Activated CD4-positive, CD25-positive, alpha-beta regulatory T cell (primary cell): ENCODE results near the gene OTOGL.
"Not testable (repeated sequence)": the region's sequence is repeated elsewhere in the genome, so short reads cannot be mapped to it uniquely, and the experiment has no call there.

Experiments
- DNase-seq, 4 experiments: peaks; one replicate each; lab custom pipeline; 2025; lab: John Stamatoyannopoulos, UW

Gene OTOGL

GRCh38 chr12:80186727-80187217 is 87.4 kb downstream of the OTOGL start:
- no peak for DNase-seq

GRCh38 chr12:80187660-80188090 is 88.3 kb downstream of the OTOGL start:
- no peak for DNase-seq

- no peak for DNase-seq
Measured at GRCh38 chr12:80188576-80188975, 89.2 kb downstream of the OTOGL start.

GRCh38 chr12:80189241-80189640 is 89.9 kb downstream of the OTOGL start:
- DNase-seq = no peak

- no peak for DNase-seq
Measured at GRCh38 chr12:80190001-80190400, 90.7 kb downstream of the OTOGL start.

DNA sequence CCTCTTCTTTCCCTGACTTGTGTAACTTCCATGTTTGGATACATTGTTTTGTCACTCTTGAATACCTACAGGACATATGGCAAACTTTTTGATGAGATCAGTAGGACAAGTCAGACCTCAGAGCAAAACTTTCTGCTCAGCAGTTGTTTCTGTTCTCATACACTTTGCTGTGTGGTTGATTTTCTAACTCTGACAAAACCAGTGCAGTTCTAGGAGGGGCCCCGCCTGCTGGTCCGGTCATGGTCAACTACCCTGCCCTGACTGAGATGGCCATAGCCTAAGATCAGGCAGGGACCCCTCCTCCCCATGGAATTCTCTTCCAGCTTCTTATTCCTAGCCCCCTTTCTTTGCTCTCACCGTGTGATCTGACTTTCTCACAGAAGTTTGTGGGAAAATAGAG is 92.8 kb downstream of the OTOGL start:
- no peak for DNase-seq

- DNase-seq = no peak
Measured at GRCh38 chr12:80193865-80194264, 94.5 kb downstream of the OTOGL start.

- no peak for DNase-seq
Measured at GRCh38 chr12:80195074-80195726, 95.9 kb downstream of the OTOGL start.

- no peak for DNase-seq
Measured at GRCh38 chr12:80195737-80196136, 96.4 kb downstream of the OTOGL start.

- no peak for DNase-seq
Measured at GRCh38 chr12:80196419-80196818, 97.1 kb downstream of the OTOGL start.

- DNase-seq = no peak
Measured at GRCh38 chr12:80198782-80199337, 99.5 kb downstream of the OTOGL start.

GRCh38 chr12:80199931-80200330 is 100.6 kb downstream of the OTOGL start:
- DNase-seq = no peak

GRCh38 chr12:80200414-80200813 is 101.1 kb downstream of the OTOGL start:
- DNase-seq = no peak

DNA sequence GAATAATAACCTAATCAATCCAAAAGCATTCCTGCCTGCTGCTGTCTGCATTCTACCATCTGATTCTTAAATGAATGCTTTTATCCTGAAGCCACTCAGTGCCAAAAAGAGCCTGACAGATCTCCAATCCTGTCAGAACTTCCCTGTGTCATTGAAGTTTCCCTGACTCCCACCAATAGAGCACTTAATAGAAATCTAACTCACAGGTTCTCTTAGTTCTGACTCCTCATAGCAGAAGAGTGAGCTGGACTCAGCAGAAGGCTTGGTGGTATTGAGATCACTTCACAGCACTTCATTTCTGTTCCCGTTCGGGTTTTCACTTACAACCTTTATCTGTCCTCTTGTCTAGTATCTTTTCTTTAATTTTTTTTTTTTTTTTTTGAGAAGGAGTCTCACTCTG is 102.6 kb downstream of the OTOGL start:
- no peak for DNase-seq

- DNase-seq = no peak
Measured at GRCh38 chr12:80205960-80206359, 106.6 kb downstream of the OTOGL start.

DNA sequence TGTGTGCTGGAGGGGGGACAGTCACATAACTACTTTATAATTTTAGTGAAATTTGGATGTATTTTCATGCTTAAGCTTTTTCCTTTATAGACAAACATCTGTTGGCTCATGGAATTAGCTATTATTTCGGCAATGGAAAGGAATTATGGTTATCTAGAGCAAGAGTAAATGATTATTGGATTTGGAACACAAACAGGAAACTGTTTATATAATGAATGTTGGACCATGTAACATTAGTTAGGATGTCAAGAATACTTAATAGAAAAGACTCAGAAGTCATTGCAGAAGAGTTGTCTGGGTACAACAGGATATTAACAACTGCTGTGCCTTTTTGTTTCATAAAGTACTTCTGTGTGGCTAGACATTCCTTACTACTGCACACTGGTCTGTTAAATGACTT is 108.7 kb downstream of the OTOGL start:
- no peak for DNase-seq

GRCh38 chr12:80211671-80212070 is 112.3 kb downstream of the OTOGL start:
- DNase-seq = no peak

DNA sequence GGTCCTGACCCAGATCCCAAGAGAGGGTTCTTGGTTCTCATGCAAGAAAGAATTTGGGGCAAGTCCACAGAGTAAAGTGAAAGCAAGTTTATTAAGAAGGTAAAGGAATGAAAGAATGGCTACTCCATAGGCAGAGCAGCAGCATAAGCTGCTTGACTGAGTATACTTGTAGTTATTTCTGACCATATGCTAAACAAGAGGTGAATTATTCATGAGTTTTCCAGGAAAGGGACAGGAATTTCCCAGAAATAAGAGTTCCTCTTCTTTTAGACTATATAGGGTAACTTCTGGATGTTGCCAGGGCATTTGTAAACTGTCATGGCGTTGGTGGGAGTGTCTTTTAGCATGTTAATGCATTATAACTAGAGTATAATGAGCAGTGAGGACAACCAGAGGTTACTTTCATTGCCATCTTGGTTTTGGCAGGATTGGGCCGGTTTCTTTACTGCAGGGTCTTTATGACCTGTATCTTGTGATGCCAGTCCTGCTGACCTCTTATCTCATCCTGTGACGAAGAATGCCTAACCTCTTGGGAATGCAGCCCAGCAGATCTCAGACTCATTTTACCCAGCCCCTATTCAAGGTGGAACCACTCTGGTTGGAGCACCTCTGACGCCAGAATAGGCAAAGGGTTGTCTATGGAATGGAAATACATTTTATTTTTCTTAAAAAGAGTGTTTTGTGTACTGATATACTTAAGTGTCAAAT is 113.8 kb downstream of the OTOGL start:
- DNase-seq = no peak

DNA sequence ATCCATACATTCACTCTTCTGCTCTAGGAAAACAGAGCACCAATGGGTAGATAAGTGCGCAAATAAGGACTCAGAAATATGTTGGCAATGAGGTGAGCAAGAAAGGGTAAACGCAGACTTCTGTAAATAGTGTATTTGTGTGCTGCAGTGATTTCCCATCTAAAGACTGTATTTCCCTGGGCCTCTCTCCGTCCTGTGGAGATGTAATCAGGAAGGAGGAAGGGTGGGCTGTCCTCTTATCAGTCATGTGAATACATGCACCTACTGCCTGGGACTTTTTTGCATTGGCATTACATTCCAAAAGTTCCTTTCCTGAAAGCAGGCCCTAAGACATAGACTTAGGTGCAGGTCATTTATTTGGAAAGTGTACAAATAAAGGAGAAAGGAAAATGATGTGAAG is 114.5 kb downstream of the OTOGL start:
- DNase-seq = no peak

DNA sequence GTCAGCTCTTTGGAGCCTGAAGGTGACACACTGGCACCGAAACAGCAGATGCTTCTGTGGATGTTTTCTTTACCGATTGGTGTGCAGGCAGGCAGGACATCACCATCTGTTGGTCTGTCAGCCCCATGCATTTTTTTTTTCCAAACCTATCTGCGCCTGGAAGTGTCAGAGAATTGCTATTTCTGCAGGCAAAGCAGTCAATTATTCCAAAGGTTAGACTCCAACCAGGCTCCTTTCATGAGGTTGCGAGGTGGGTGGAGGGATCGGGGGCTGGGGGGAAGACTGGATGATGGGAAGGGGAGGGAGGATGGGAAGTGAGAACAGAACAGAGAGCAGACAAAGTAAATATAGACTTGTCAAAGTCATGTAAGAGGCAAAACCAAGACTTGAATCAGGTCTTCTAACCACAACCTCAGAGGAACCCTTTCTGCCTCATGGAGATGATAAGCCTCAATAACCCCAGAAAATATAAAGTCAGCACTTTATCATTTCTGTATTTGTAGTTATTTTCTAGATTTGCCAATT is 117.7 kb downstream of the OTOGL start:
- DNase-seq = no peak

- not testable (repeated sequence) for DNase-seq
Measured at GRCh38 chr12:80218925-80219324, 119.6 kb downstream of the OTOGL start.

- no peak for DNase-seq
Measured at GRCh38 chr12:80219345-80219744, 120.0 kb downstream of the OTOGL start.

DNA sequence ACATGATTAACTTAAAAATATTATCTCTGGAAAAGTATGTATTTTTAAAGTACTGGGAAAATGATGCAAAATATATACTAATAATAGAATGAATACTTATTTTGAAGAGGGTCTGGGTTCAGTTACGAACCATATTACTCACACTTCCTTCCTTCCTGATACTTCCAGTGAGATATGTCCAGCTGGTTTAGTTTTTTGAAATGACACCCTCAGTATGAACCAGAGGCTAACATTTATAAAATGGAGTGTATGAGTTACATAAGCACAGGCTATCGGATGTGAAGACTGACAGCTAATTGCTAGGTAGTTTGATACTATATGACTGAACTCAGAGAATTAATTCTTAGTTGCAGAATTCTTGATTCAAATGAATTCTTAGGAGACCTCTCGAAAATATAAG is 122.9 kb downstream of the OTOGL start:
- no peak for DNase-seq
